Activated naive CD4-positive, alpha-beta T cell treated with Interleukin-2 at 50 U/mL for 16 hours (primary cell): Measurements from ENCODE around the gene TBC1D10A.

Experiments used
- DNase-seq: peaks from one replicate; pipeline ENCODE4 v3.0.0-alpha.2; 2020

TBC1D10A gene

DNA sequence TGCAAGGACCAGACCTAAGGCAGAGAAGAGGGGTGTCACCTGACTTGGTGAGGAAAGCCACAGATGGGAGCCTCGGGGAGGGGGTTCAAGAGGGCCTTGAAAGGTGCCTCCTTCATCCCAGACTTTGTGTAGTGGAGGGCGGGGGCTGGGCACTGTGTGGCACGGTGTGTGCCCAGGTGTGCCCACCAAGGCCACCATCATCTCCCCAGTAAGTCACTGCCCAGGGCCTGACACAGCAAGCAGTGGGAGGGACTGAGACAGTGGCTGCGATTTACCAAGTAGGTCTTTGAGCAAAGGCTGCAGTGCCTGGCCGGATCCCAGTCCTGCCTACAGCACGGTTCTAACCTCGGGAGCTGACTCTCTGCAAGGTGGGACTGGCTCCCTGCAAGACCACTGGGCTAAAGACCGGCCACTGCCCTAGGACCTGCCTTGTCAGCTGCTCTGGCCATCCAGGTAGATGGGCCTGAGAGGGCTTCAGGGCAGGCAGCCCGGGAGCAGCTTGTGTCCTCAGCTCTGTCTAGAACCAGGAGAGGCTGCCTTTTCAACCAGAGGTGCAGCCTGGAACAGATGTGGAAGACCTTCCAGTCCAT lies 61.5 kb downstream of the TBC1D10A start:
- DNase-seq = no peak

- DNase-seq = no peak
Measured at GRCh38 chr22:30263883-30264282, 62.9 kb downstream of the TBC1D10A start.

- DNase-seq = peak; percentile 83
Measured at GRCh38 chr22:30262917-30263741, 63.6 kb downstream of the TBC1D10A start.

DNA sequence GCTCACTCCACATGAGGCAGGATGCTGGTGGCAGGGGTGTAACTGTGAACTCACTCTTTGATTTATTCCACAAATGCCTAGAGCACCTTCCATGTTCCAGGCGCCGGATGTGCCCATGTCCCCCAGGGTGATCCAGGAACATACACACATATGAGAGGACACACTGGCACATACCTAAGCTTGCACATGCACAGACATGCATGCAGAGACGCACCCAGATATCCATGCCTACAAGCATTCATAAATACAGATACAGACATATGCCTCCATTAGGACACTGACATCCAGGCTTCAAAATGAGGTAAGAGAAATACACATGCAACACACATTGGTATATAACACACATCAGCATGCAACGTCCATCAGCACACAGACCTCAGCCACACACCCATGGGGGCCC lies 64.6 kb downstream of the TBC1D10A start:
- DNase-seq = no peak

- DNase-seq = no peak
Measured at GRCh38 chr22:30261134-30261533, 65.6 kb downstream of the TBC1D10A start.

DNA sequence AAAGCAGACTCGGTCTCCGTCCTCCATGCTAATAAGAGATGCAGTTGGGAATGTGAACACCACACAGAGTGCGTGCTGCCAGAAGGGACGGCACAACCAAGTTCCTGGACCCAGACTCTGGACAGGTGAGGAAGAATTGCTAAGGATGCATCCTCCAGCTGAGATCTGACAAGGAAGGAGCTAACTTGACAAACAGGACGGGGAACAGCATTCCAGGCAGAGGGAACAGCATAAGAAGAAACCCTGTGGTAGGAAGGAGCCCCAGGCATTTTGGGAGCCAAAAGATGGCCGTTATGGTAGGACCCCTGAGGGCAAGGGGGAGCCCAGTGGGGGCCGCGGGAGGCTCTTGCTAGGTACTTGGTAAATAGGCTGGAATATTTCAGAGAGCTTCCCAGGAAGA lies 66.1 kb downstream of the TBC1D10A start:
- DNase-seq = no peak

- no peak for DNase-seq
Measured at GRCh38 chr22:30260276-30260675, 66.5 kb downstream of the TBC1D10A start.

DNA sequence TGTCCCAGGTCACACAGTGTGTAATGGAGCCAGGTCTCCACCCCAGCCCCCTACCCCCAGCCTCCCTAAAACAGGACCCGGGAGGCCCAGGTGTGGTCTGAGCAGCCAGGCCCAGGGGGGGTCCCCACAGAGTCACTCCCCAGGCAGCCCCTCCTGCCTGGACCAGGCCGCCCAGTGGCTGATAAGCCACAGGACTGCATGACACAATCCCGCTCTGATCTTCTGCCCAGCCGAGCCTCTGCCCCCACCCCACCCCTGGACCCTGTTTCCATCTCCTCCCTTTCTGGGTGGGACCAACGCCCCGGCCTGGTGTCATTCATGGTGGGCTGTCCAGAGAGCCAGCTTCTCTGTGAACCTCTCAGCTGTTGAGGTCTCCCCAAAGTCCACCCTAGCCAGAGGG lies 72.4 kb downstream of the TBC1D10A start:
- DNase-seq = no peak

DNA sequence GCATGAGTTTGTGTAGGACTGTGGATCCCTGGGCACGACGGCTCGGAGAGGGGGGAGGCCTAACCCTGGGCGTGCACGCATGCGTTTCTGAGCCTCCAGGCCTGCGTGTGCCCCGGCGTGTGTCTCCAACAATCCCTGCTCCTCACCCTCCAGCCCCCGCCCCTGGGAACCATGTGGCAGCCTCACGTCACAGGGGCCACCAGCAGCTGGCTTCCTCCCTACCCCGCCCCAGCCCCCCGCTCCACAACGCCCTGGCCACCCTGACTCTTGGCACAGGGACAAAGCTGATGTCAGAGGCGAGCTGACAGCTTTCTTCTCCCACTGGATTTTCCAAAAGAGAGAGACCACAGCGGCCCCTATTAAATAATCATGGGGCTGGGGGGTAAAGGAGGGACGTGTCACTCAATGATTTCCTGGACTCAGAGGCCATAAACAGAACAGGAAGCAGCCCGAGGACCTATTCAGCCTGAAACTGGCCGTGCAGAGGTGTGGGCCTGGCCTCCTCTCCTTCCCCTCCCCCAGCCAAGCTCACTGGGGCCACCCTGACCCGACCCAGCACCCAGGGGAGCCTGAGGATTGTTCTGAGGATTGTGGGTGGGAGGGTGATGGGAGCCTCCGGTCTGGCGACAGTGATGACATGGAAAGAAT lies 73.4 kb downstream of the TBC1D10A start:
- no peak for DNase-seq

DNA sequence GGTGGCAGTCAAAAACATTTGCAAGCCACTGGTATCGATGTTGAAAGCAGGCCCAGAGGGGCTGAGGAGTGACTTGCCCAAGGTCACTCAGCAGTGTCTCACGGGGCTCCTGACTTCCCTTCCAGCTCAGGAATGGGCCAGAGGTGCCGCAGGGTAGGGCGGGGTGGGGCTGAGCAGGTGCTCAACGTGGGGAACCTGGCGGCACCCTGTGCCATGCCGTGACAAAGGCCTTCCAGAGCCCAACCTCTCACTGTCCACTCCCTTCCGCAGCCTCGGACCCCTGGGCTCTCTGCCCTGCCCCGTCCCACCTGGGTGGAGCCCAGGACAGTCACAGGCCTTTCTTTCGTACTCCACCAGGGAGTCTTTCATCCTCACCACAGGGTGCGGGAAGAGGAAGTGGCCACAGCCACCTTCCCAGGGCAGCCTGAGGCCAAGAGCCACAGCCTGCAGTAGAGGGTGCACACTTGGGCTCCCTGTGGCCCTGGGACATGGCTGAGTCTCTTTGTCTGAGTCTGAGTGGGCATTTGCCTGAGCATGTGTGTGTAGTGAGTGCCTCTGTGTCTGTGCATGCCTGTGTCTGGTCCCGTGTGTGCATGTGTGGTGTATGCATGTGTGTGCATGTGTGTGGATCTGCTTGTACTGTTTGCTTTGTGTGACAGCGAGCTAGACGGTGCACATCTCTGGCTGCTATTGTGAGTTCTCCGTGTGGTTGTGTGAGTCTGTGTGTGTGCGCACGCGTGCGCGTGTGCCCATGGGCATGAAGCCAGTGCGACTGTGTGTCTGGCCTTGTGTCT lies 74.1 kb downstream of the TBC1D10A start:
- DNase-seq = no peak

GRCh38 chr22:30251711-30252110 lies 75.0 kb downstream of the TBC1D10A start:
- DNase-seq = no peak

DNA sequence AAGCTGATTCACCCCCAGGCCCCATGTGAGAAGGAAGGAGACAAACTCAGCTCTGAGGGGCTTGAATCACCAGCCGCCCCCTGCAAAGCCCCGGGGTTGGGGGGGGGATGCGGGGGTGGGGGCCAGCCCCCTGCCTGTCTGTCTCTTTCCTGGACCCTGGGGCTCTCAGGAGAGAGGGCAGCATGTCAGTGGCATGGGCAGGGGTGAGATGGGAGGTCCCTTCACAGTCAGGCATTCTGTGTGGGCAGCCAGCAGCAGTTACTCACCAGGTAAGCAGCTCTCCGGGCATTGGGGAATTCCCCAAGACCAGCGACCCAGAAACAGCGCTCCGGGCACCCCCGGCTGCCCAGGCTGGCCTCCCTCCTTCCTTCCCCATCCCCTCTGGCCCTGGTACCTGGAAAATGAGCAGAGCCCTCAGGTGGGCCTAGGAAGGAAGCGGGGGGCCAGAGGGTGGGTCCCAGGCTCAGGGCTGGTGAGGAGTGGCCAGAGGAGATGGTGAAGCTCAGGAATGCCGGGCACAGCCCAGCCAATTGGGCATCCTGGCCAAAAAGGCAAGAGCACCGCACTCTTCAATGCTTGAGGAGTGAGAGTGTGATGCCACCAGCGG lies 76.0 kb downstream of the TBC1D10A start:
- peak; percentile 50 for DNase-seq

DNA sequence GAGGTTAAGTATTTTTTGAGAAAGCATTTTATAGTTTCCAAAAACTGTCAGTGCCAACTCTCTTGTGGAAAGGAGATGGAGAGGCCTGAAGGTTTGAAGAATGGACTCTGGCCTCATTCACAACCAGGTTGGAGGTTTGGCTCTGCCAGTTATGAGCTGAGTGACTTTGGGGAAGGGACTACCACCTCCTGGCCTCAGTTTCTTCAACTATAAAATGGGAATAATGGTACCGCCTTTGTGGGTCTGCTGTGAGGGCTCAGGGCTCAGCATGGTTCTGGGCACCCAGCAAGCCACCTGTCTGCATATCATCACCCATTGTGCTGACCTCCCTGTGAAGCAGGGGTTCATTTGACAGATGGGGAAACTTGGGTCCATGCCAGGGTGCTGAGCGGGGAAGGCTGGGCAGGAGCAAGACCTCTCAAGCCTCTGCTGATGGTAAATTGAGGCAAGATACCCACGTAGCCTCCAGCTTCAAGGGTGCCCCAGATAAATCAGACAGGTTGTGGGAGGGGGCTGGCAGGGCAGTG lies 76.6 kb downstream of the TBC1D10A start:
- no peak for DNase-seq

GRCh38 chr22:30249049-30250038 lies 77.4 kb downstream of the TBC1D10A start:
- no peak for DNase-seq

GRCh38 chr22:30248484-30248883 lies 78.3 kb downstream of the TBC1D10A start:
- no peak for DNase-seq

GRCh38 chr22:30247974-30248373 lies 78.8 kb downstream of the TBC1D10A start:
- DNase-seq = no peak

GRCh38 chr22:30247561-30247960 lies 79.2 kb downstream of the TBC1D10A start:
- no peak for DNase-seq

DNA sequence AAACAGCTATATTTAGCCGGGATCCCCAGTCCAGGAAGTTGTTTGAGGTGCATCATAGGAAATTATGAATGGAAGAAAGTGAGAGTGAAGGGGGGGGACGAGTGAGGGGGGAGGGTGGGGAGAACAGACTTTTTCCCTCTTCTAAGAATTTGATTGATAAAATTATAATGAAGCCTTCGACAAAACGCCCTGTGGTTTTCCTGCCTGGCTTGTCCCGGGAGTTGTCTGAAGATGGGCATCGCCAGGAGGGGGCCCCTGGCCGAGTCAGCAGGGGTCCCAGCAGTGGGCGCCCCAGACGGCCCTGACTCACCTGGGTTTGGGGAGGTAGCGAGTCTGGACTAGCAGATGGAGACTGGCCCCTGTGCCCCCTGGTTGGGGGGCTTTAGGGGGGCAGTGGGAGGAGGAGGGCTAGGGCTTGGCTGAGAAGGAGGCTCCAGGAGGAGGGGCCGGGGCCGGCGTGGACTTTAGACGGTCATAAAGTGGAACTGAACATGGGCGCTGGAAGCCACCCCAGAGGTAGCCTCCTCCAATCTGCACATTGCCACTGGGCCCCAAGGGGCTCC lies 79.8 kb downstream of the TBC1D10A start:
- peak; percentile 22 for DNase-seq

DNA sequence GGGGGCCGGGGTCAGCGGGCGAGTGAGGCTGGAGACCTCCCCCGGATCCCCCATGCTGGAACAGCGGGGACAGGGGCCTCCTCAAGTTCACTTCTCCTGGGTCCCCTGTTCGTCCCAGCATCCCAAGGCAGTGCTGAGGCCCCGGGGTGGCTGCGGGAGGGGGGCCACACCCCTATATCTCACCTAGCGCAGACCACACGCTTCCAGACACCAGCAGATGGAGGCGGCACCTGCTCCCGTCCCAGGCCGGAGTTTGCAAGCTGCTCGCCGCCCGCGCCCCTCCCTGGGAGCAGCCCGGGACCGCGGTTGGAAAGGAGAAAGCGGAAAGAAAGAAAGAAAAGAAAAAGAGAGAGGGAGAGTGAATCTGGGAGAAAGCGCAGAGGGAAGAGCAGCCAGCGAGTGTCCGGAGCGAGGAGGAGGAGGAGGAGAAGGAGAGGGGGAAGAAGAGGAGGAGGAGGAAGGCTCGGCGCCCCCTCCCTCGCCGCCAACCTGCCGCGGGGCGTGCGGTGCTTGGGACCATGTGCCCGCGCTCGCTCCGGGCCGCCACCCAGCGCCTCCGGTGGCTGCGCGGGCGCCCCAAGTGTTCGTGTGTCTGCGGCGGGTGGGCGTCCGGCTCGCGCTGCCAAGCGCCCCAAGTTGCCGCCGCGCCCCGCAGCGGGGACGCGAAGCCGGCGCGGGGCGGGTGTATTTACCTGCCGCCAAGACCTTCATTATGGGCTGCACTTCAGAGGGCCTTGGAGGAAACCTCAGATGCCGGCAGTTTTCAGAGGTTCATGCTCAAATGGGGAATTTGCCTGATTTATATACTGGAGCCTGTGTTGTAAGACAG lies 80.5 kb downstream of the TBC1D10A start, which contains the start of gene LIF:
Gene LIF, minus strand, starts transcription at position 775 of the 829 bp plus-strand sequence. Its CDS starts 64 bp downstream, at position 711.
- DNase-seq = peak; percentile 67
